ENCODE measurements around the gene PAPLN.

DNA sequence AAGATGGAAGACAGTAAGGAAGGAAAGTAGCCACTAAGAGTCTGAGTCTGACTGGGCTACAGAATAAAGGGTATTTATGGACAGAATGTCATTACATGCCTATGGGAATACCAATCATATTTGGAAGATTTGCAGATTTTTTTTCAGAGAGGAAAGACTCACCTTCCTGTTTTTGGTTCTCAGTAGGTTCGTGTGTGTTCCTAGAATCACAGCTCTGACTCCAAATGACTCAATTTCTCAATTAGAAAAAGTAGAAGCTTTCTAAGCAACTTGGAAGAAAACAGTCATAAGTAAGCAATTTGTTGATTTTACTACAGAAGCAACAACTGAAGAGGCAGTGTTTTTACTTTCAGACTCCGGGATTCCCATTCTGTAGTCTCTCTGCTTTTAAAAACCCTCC, 15.4 kb upstream of the PAPLN start:
- TF ChIP-seq, protein P1, sequence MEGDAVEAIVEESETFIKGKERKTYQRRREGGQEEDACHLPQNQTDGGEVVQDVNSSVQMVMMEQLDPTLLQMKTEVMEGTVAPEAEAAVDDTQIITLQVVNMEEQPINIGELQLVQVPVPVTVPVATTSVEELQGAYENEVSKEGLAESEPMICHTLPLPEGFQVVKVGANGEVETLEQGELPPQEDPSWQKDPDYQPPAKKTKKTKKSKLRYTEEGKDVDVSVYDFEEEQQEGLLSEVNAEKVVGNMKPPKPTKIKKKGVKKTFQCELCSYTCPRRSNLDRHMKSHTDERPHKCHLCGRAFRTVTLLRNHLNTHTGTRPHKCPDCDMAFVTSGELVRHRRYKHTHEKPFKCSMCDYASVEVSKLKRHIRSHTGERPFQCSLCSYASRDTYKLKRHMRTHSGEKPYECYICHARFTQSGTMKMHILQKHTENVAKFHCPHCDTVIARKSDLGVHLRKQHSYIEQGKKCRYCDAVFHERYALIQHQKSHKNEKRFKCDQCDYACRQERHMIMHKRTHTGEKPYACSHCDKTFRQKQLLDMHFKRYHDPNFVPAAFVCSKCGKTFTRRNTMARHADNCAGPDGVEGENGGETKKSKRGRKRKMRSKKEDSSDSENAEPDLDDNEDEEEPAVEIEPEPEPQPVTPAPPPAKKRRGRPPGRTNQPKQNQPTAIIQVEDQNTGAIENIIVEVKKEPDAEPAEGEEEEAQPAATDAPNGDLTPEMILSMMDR (IDR thresholded peaks at IDR 0.05) = no peak
- no peak for TF ChIP-seq POLR2A (IDR thresholded peaks at IDR 0.05)

All from testis (tissue), 2 donors.